GM23248 (cell line): ENCODE data around the gene MEAK7. TPM values are rescaled to one million over a fixed set of nuclear protein-coding genes. Genes with fewer than 3 reads are reported as not detected.

Experiments
- DNase-seq: peaks from one replicate; pipeline ENCODE4 v3.0.0-alpha.2; 2015
- H2AFZ ChIP-seq: fragments of 200-600 bp; sonication (generic); 2 replicates; pipeline ENCODE4 v1.6.1; 2016; ENCODE audit warnings: antibody characterized with exemption
- H3F3A ChIP-seq: fragments of 200-600 bp; sonication (generic); 2 replicates; pipeline ENCODE4 v1.6.1; 2016; ENCODE audit warnings: mild to moderate bottlenecking, antibody characterized with exemption, mixed run types; ENCODE audit not compliant: insufficient read depth
- H3K27ac ChIP-seq: fragments of 200-600 bp; sonication (generic); 2 replicates; pipeline ENCODE4 v1.5.1; 2016; ENCODE audit warnings: mild to moderate bottlenecking
- H3K27me3 ChIP-seq: fragments of 200-600 bp; sonication (generic); replicated peaks from 2 replicates; pipeline ENCODE4 v1.6.1; 2016; ENCODE audit warnings: mild to moderate bottlenecking; ENCODE audit not compliant: insufficient read depth
- H3K36me3 ChIP-seq: fragments of 200-600 bp; sonication (generic); 2 replicates; pipeline ENCODE4 v1.6.1; 2016; ENCODE audit warnings: low read depth, mild to moderate bottlenecking
- H3K4me1 ChIP-seq: fragments of 200-600 bp; sonication (generic); 2 replicates; pipeline ENCODE4 v1.6.1; 2016; ENCODE audit warnings: mild to moderate bottlenecking; ENCODE audit not compliant: insufficient read depth
- H3K4me2 ChIP-seq: fragments of 200-600 bp; sonication (generic); one replicate; pipeline ENCODE4 v1.6.1; 2016; ENCODE audit warnings: mild to moderate bottlenecking; ENCODE audit not compliant: unreplicated experiment
- H3K4me3 ChIP-seq: fragments of 200-600 bp; sonication (generic); 2 replicates; pipeline ENCODE4 v1.5.1; 2016; ENCODE audit warnings: mild to moderate bottlenecking
- H3K79me2 ChIP-seq: fragments of 200-600 bp; sonication (generic); 2 replicates; pipeline ENCODE4 v1.6.1; 2016; ENCODE audit warnings: mild to moderate bottlenecking; ENCODE audit not compliant: insufficient read depth
- H3K9ac ChIP-seq: fragments of 200-600 bp; sonication (generic); 2 replicates; pipeline ENCODE4 v1.6.1; 2016; ENCODE audit warnings: mild to moderate bottlenecking
- H3K9me2 ChIP-seq: fragments of 200-600 bp; sonication (generic); 2 replicates; pipeline ENCODE4 v1.6.1; 2016; ENCODE audit warnings: mixed run types, mild to moderate bottlenecking, moderate library complexity; ENCODE audit not compliant: insufficient read depth
- H3K9me3 ChIP-seq: fragments of 200-600 bp; sonication (generic); one replicate; pipeline ENCODE4 v1.6.1; 2017; ENCODE audit warnings: low read depth
- H4K20me1 ChIP-seq: fragments of 200-600 bp; sonication (generic); 2 replicates; pipeline ENCODE4 v1.6.0; 2016; ENCODE audit not compliant: insufficient read depth
- EZH2 ChIP-seq: fragments of 200-600 bp; sonication (generic); IDR thresholded peaks from 2 replicates; pipeline ENCODE4 v1.6.1; 2018; ENCODE audit warnings: antibody characterized with exemption, mild to moderate bottlenecking; ENCODE audit not compliant: insufficient read depth, poor library complexity, severe bottlenecking
- EZH2phosphoT487 ChIP-seq: fragments of 200-600 bp; sonication (generic); IDR thresholded peaks from 2 replicates; pipeline ENCODE4 v1.6.1; 2018; ENCODE audit warnings: antibody characterized with exemption, moderate library complexity, mild to moderate bottlenecking, low read depth; ENCODE audit not compliant: insufficient read depth
- WGBS, 2 experiments: methylation state at CpG; one replicate each; pipeline ENCODE4 v1.1.6; 2015 to 2017; ENCODE audit warnings: low lambda C conversion rate in 2 of 2, low coverage in 1 of 2; ENCODE audit errors: missing lambda C conversion rate in 2 of 2; 5-methylcytosine and 5-hydroxymethylcytosine counted together
- in situ Hi-C: fragments of 300-500 bp; cut with MboI; formaldehyde crosslinking; loops from 2 replicates; pipeline ENCODE4 v1.15.0; 2020
- polyA plus RNA-seq: library from polyadenylated mRNA; unstranded; fragments of >200 nt; fragmentation: Nextera tagmentation; extraction: Ambion mirVana; gene quantifications from 2 replicates; pipeline ENCODE4 v1.2.1, GENCODE V29; 2016
- total RNA-seq: library from RNA; depleted of rRNA; stranded (reverse); fragments of >200 nt; shearing (Covaris generic); gene quantifications from 2 replicates; pipeline ENCODE4 v1.2.3, GENCODE V29; 2014

MEAK7 gene
- total and polyA plus RNA-seq, 2 experiments from 2014 or later = 45.6 to 62.0 TPM

DNA sequence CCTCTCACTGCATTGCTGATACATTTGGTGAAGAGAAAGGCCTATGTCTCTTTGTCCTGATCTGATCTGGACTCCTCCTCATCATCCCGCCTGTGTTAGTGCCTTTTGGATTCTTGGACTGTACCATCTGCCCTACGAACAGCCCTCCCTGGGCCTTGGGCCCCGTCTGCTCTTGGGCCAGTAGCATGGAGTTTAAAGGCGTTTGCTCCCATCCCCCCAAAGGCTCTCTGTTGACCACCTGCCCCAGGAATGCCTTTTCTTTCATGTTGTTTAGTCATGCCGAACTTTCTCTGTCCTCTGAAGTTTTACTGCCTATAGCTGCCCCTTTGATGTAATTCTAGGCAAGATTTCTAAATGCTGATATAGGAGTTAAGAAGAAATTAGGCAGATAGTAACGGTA is 30.9 kb upstream of the MEAK7 start:
- no peaks in the 10 kb centered on the region for H4K20me1 ChIP-seq
- H3K36me3 ChIP-seq = no peaks in the 10 kb centered on the region
- H3K4me2 ChIP-seq = no peak overlapping the region
- no peak overlapping the region for H3K9ac ChIP-seq
- H3K9me3 ChIP-seq = no peaks in the 10 kb centered on the region
- H2AFZ ChIP-seq = no peak overlapping the region
- H3K79me2 ChIP-seq = no peaks in the 10 kb centered on the region
- no peak overlapping the region for H3K27ac ChIP-seq
- H3K27me3 ChIP-seq = no peaks in the 10 kb centered on the region
- H3F3A ChIP-seq = peaks cover 18% of the 10 kb centered on the region
- TF ChIP-seq EZH2phosphoT487 (no peak), EZH2 (no peak)
- H3K4me3 ChIP-seq = no peak overlapping the region
- peaks cover 16% of the 10 kb centered on the region for H3K4me1 ChIP-seq
- no peaks in the 10 kb centered on the region for H3K9me2 ChIP-seq
- no peak for DNase-seq
- in situ Hi-C loops = no loop called here
- WGBS, 2 experiments = 66 to 73% methylated on average over 6 of the region's 6 CpGs

- peaks cover 16% of the 10 kb centered on the region for H3K4me1 ChIP-seq
- TF ChIP-seq EZH2phosphoT487 (no peak), EZH2 (no peak)
Measured at GRCh38 chr16:84534815-84535214, 30.4 kb upstream of the MEAK7 start.

GRCh38 chr16:84532855-84533486 is 28.5 kb upstream of the MEAK7 start:
- H3K9me3 ChIP-seq = no peaks in the 10 kb centered on the region
- H3K4me2 ChIP-seq = peak overlapping the region; percentile 61
- H3K9ac ChIP-seq = no peak overlapping the region
- in situ Hi-C loops = no loop called here
- no peaks in the 10 kb centered on the region for H4K20me1 ChIP-seq
- H3K4me3 ChIP-seq = no peak overlapping the region
- peak overlapping the region; percentile 37 for H3K27ac ChIP-seq
- H2AFZ ChIP-seq = 0 out of 2 replicates have a peak overlapping the region, but pooled peaks have one; percentile 13
- WGBS, 2 experiments = 90% methylated on average over 11 of the region's 11 CpGs
- DNase-seq = no peak
- H3K79me2 ChIP-seq = no peaks in the 10 kb centered on the region
- TF ChIP-seq EZH2 (no peak), EZH2phosphoT487 (no peak)
- no peaks in the 10 kb centered on the region for H3K36me3 ChIP-seq
- no peaks in the 10 kb centered on the region for H3K27me3 ChIP-seq
- no peaks in the 10 kb centered on the region for H3K9me2 ChIP-seq
- peaks cover 16% of the 10 kb centered on the region for H3K4me1 ChIP-seq
- H3F3A ChIP-seq = peaks cover 21% of the 10 kb centered on the region

More at GRCh38 chr16:84534815-84535214, 30.4 kb upstream of the MEAK7 start:
- Histone ChIP-seq H3K79me2 (no peaks in the 10 kb centered on the region), H3K9me3 (no peaks in the 10 kb centered on the region), H3K4me2 (no peak overlapping the region), H3K27ac (no peak overlapping the region), H3K27me3 (no peaks in the 10 kb centered on the region), H2AFZ (no peak overlapping the region), H3K9me2 (no peaks in the 10 kb centered on the region), H4K20me1 (no peaks in the 10 kb centered on the region), H3K36me3 (no peaks in the 10 kb centered on the region), H3F3A (peaks cover 18% of the 10 kb centered on the region), H3K9ac (no peak overlapping the region), H3K4me3 (no peak overlapping the region)
- DNase-seq = no peak
- in situ Hi-C loops = no loop called here
- whole genome bisulfite sequencing, 2 experiments = 77 to 100% methylated on average over 2 to 5 of the region's 5 CpGs

DNA sequence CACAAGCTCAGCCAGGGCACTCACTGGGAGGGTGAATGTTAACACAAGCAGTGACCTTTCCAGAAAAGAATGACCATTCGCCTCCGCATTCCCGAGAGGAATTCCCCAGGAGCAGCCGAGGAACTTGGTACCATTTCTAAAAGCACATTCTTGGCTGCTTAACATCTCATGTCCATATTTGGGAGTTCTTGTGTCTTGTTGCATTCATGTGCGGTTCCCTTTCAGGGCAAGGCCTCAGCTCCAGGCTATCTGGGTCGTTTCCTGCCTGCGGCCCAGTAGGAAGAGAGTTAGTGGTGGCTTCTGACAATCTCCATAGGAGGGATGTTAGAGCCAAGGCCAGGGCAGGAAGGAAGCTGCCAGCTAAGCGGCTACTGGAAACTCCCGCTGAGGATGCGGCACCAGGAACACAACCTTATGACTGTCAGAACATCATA is 27.8 kb upstream of the MEAK7 start:
- H4K20me1 ChIP-seq = no peaks in the 10 kb centered on the region
- 0 out of 2 replicates have a peak overlapping the region, but pooled peaks have one; percentile 3 for H3K4me3 ChIP-seq
- no peaks in the 10 kb centered on the region for H3K27me3 ChIP-seq
- in situ Hi-C loops = no loop called here
- no peaks in the 10 kb centered on the region for H3K9me3 ChIP-seq
- H3K27ac ChIP-seq = peak overlapping the region; percentile 37
- TF ChIP-seq EZH2 (no peak), EZH2phosphoT487 (no peak)
- peaks cover 25% of the 10 kb centered on the region for H3F3A ChIP-seq
- no peaks in the 10 kb centered on the region for H3K36me3 ChIP-seq
- DNase-seq = peak; percentile 93
- H3K79me2 ChIP-seq = no peaks in the 10 kb centered on the region
- peak overlapping the region; percentile 13 for H2AFZ ChIP-seq
- peaks cover 20% of the 10 kb centered on the region for H3K4me1 ChIP-seq
- peak overlapping the region; percentile 61 for H3K4me2 ChIP-seq
- no peak overlapping the region for H3K9ac ChIP-seq
- H3K9me2 ChIP-seq = no peaks in the 10 kb centered on the region
- 13 to 16% methylated on average over 10 of the region's 10 CpGs for WGBS, 2 experiments
